ENCODE results near the gene KDM4C.
A peak's percentile ranks its signal among the peaks of the same experiment; 100 is the strongest.

- no peak for TF ChIP-seq CTCF (IDR thresholded peaks at IDR 0.05 in 8 of 11, conservative IDR thresholded peaks at IDR 0.05 in 3 of 11)
- peak in 1 of 3 donors; percentile 26 for TF ChIP-seq POLR2AphosphoS5 (IDR thresholded peaks at IDR 0.05)
- peak in 2 of 3 donors; percentile 28 to 74 for TF ChIP-seq POLR2A (IDR thresholded peaks at IDR 0.05)
Observed at GRCh38 chr9:6757132-6757455, 679 bp upstream of the KDM4C start.
